Measurements from ENCODE around the gene DNM2. TPM values are rescaled to one million over a fixed set of nuclear protein-coding genes. Genes with fewer than 3 reads are reported as not detected.

The DNM2 gene
- total and polyA plus RNA-seq, 2 experiments from 2014 or later, result 47.2 to 60.5 TPM

GRCh38 chr19:10735741-10736140 is 17.9 kb downstream of the DNM2 start:
- Histone ChIP-seq H3K9ac (no peak overlapping the region), H3K4me3 (no peak overlapping the region), H3K27me3 (replicated peaks; ENCODE audit: insufficient read depth) (no peaks in the 10 kb centered on the region), H3K4me1 (ENCODE audit: insufficient read depth) (no peaks in the 10 kb centered on the region), H3K4me2 (ENCODE audit: unreplicated experiment) (no peak overlapping the region), H4K20me1 (ENCODE audit: insufficient read depth) (peaks cover 5% of the 10 kb centered on the region; the same call in 1 of the 2 replicates), H3K27ac (no peak overlapping the region), H3K36me3 (ENCODE audit: low read depth) (0 out of 2 replicates have a peak, but pooled peaks cover 4% of the 10 kb centered on the region), H3K9me3 (ENCODE audit: low read depth) (no peaks in the 10 kb centered on the region), H3K9me2 (ENCODE audit: insufficient read depth) (no peaks in the 10 kb centered on the region), H3K79me2 (ENCODE audit: insufficient read depth) (peaks cover 100% of the 10 kb centered on the region), H3F3A (ENCODE audit: insufficient read depth) (no peaks in the 10 kb centered on the region), H2AFZ (no peak overlapping the region)
- TF ChIP-seq EZH2phosphoT487 (IDR thresholded peaks at IDR 0.05; ENCODE audit: insufficient read depth, low read depth), result no peak
- TF ChIP-seq EZH2 (IDR thresholded peaks at IDR 0.05; ENCODE audit: insufficient read depth, poor library complexity, severe bottlenecking), result no peak
- in situ Hi-C loops (cut with MboI), result no loop called here
- no peak for DNase-seq
- 93 to 95% methylated on average over 5 of the region's 5 CpGs for WGBS, 2 experiments (ENCODE audit: low coverage in 1 of 2, low lambda C conversion rate in 2 of 2, missing lambda C conversion rate in 2 of 2)

- Histone ChIP-seq H3K4me3 (no peak overlapping the region), H3F3A (ENCODE audit: insufficient read depth) (no peaks in the 10 kb centered on the region), H3K9me2 (ENCODE audit: insufficient read depth) (no peaks in the 10 kb centered on the region), H3K4me1 (ENCODE audit: insufficient read depth) (no peaks in the 10 kb centered on the region), H3K9me3 (ENCODE audit: low read depth) (no peaks in the 10 kb centered on the region), H3K36me3 (ENCODE audit: low read depth) (0 out of 2 replicates have a peak, but pooled peaks cover 4% of the 10 kb centered on the region), H3K79me2 (ENCODE audit: insufficient read depth) (peaks cover 100% of the 10 kb centered on the region), H2AFZ (no peak overlapping the region), H3K27ac (no peak overlapping the region), H4K20me1 (ENCODE audit: insufficient read depth) (peaks cover 5% of the 10 kb centered on the region; the same call in 1 of the 2 replicates), H3K9ac (no peak overlapping the region), H3K27me3 (replicated peaks; ENCODE audit: insufficient read depth) (no peaks in the 10 kb centered on the region), H3K4me2 (ENCODE audit: unreplicated experiment) (no peak overlapping the region)
- in situ Hi-C loops (cut with MboI), result no loop called here
- TF ChIP-seq EZH2 (IDR thresholded peaks at IDR 0.05; ENCODE audit: insufficient read depth, poor library complexity, severe bottlenecking) (no peak), EZH2phosphoT487 (IDR thresholded peaks at IDR 0.05; ENCODE audit: insufficient read depth, low read depth) (no peak)
- 85 to 89% methylated on average over 6 of the region's 6 CpGs for WGBS, 2 experiments (ENCODE audit: low coverage in 1 of 2, low lambda C conversion rate in 2 of 2, missing lambda C conversion rate in 2 of 2)
- no peak for DNase-seq
Observed at GRCh38 chr19:10736189-10736588, 18.3 kb downstream of the DNM2 start.

GRCh38 chr19:10736916-10737551 is 19.2 kb downstream of the DNM2 start:
- H4K20me1 ChIP-seq (ENCODE audit: insufficient read depth), result peaks cover 5% of the 10 kb centered on the region; the same call in 1 of the 2 replicates
- H3K36me3 ChIP-seq (ENCODE audit: low read depth), result 0 out of 2 replicates have a peak, but pooled peaks cover 4% of the 10 kb centered on the region
- H3K79me2 ChIP-seq (ENCODE audit: insufficient read depth), result peaks cover 100% of the 10 kb centered on the region
- in situ Hi-C loops (cut with MboI), result no loop called here
- TF ChIP-seq EZH2 (IDR thresholded peaks at IDR 0.05; ENCODE audit: insufficient read depth, poor library complexity, severe bottlenecking) (no peak), EZH2phosphoT487 (IDR thresholded peaks at IDR 0.05; ENCODE audit: insufficient read depth, low read depth) (no peak)
- no peaks in the 10 kb centered on the region for H3K4me1 ChIP-seq (ENCODE audit: insufficient read depth)
- H3F3A ChIP-seq (ENCODE audit: insufficient read depth), result no peaks in the 10 kb centered on the region
- no peak overlapping the region for H3K27ac ChIP-seq
- H3K9me3 ChIP-seq (ENCODE audit: low read depth), result no peaks in the 10 kb centered on the region
- H3K9me2 ChIP-seq (ENCODE audit: insufficient read depth), result no peaks in the 10 kb centered on the region
- no peak overlapping the region for H3K9ac ChIP-seq
- 87 to 88% methylated on average over 9 of the region's 9 CpGs for WGBS, 2 experiments (ENCODE audit: low coverage in 1 of 2, low lambda C conversion rate in 2 of 2, missing lambda C conversion rate in 2 of 2)
- H3K4me2 ChIP-seq (ENCODE audit: unreplicated experiment), result no peak overlapping the region
- H2AFZ ChIP-seq, result no peak overlapping the region
- H3K4me3 ChIP-seq, result no peak overlapping the region
- DNase-seq, result no peak
- H3K27me3 ChIP-seq (replicated peaks; ENCODE audit: insufficient read depth), result no peaks in the 10 kb centered on the region

GRCh38 chr19:10737722-10738121 is 19.8 kb downstream of the DNM2 start:
- in situ Hi-C loops (cut with MboI), result no loop called here

More at GRCh38 chr19:10737722-10738121, 19.8 kb downstream of the DNM2 start:
- Histone ChIP-seq H3K79me2 (ENCODE audit: insufficient read depth) (peaks cover 100% of the 10 kb centered on the region), H4K20me1 (ENCODE audit: insufficient read depth) (peaks cover 5% of the 10 kb centered on the region; the same call in 1 of the 2 replicates), H3K9ac (no peak overlapping the region), H2AFZ (no peak overlapping the region), H3K36me3 (ENCODE audit: low read depth) (0 out of 2 replicates have a peak, but pooled peaks cover 4% of the 10 kb centered on the region), H3K27ac (no peak overlapping the region), H3K27me3 (replicated peaks; ENCODE audit: insufficient read depth) (no peaks in the 10 kb centered on the region), H3K9me3 (ENCODE audit: low read depth) (no peaks in the 10 kb centered on the region), H3K4me1 (ENCODE audit: insufficient read depth) (no peaks in the 10 kb centered on the region), H3K4me3 (no peak overlapping the region), H3K9me2 (ENCODE audit: insufficient read depth) (no peaks in the 10 kb centered on the region), H3F3A (ENCODE audit: insufficient read depth) (no peaks in the 10 kb centered on the region), H3K4me2 (ENCODE audit: unreplicated experiment) (no peak overlapping the region)
- TF ChIP-seq EZH2 (IDR thresholded peaks at IDR 0.05; ENCODE audit: insufficient read depth, poor library complexity, severe bottlenecking) (no peak), EZH2phosphoT487 (IDR thresholded peaks at IDR 0.05; ENCODE audit: insufficient read depth, low read depth) (no peak)
- no peak for DNase-seq
- WGBS, 2 experiments (ENCODE audit: low coverage in 1 of 2, low lambda C conversion rate in 2 of 2, missing lambda C conversion rate in 2 of 2), result 91 to 97% methylated on average over 9 of the region's 9 CpGs
